UCSD-AML1 (cell line): ENCODE measurements around the gene MYBBP1A.
"Not testable (repeated sequence)": the region's sequence is repeated elsewhere in the genome, so short reads cannot be mapped to it uniquely, and the experiment has no call there.

Experiments used
- DNase-seq: peaks from one replicate; lab custom pipeline; 2025; ENCODE audit not compliant: unreplicated experiment; lab: John Stamatoyannopoulos, UW

MYBBP1A gene

GRCh38 chr17:4590981-4591453, 35.8 kb upstream of the MYBBP1A start:
- no peak for DNase-seq

GRCh38 chr17:4590042-4590441, 34.9 kb upstream of the MYBBP1A start:
- DNase-seq = not testable (repeated sequence)

- no peak for DNase-seq
Observed at GRCh38 chr17:4588898-4589625, 33.9 kb upstream of the MYBBP1A start.

- DNase-seq = no peak
Observed at GRCh38 chr17:4588391-4588790, 33.2 kb upstream of the MYBBP1A start.

- DNase-seq = no peak
Observed at GRCh38 chr17:4587803-4588202, 32.6 kb upstream of the MYBBP1A start.

- DNase-seq = no peak
Observed at GRCh38 chr17:4587195-4587594, 32.0 kb upstream of the MYBBP1A start.

- no peak for DNase-seq
Observed at GRCh38 chr17:4586043-4586442, 30.9 kb upstream of the MYBBP1A start.

GRCh38 chr17:4585638-4585994, 30.4 kb upstream of the MYBBP1A start:
- no peak for DNase-seq

- no peak for DNase-seq
Observed at GRCh38 chr17:4584917-4585637, 29.9 kb upstream of the MYBBP1A start.

- no peak for DNase-seq
Observed at GRCh38 chr17:4584101-4584916, 29.1 kb upstream of the MYBBP1A start, which contains the start of gene SMTNL2. TSS of gene SMTNL2 (plus strand) at chr17:4584529. CDS start at chr17:4584606, 77 bp downstream.

GRCh38 chr17:4583782-4584100, 28.6 kb upstream of the MYBBP1A start:
- DNase-seq = no peak

- DNase-seq = no peak
Observed at GRCh38 chr17:4583206-4583605, 28.0 kb upstream of the MYBBP1A start.

GRCh38 chr17:4582691-4583090, 27.5 kb upstream of the MYBBP1A start:
- DNase-seq = no peak

- no peak for DNase-seq
Observed at GRCh38 chr17:4582101-4582501, 26.9 kb upstream of the MYBBP1A start.

- DNase-seq = no peak
Observed at GRCh38 chr17:4580291-4580690, 25.1 kb upstream of the MYBBP1A start.

- no peak for DNase-seq
Observed at GRCh38 chr17:4579678-4580077, 24.5 kb upstream of the MYBBP1A start.

- not testable (repeated sequence) for DNase-seq
Observed at GRCh38 chr17:4578349-4578748, 23.2 kb upstream of the MYBBP1A start.

- DNase-seq = no peak
Observed at GRCh38 chr17:4577386-4577993, 22.3 kb upstream of the MYBBP1A start.

- DNase-seq = no peak
Observed at GRCh38 chr17:4576729-4577322, 21.6 kb upstream of the MYBBP1A start.

GRCh38 chr17:4576161-4576558, 21.0 kb upstream of the MYBBP1A start:
- DNase-seq = no peak
